ENCODE results near the gene PIK3R4. TPM values are rescaled to one million over a fixed set of nuclear protein-coding genes. Genes with fewer than 3 reads are reported as not detected.

Gene PIK3R4
- total RNA-seq, 1 donor from 2014 or later, result 21.9 TPM

DNA sequence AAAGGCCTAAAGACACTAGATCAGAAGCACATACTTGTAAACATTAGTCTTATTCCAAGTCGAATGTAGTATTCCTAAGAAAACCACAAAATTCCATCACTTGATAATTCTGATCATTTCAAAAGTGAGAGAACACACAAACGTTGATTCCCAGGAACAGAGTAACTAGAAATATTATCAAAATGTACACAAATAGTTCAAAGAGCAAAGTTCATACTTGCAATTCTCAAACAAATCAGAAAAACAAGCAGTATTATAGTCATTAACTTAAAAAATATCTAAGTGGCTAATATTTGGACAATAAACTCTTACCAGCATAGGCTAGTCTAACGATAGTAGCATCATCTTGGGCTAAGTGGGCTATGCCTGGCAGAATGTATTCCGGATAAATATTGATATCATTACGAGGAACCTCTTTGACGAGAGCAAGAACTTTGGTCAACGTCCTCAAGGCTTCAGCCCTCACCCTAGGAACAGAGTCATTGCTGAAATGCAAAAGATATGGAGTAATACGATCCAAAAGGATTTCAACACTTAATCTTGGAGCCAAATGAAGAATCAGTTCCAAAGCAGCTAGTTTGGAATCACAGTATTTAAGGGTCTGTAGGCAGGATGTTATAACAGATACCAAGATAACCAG, 13.3 kb downstream of the PIK3R4 start:
- DNase-seq (ENCODE audit: extremely low spot score, unreplicated experiment), result no peak
- TF ChIP-seq, protein P1, sequence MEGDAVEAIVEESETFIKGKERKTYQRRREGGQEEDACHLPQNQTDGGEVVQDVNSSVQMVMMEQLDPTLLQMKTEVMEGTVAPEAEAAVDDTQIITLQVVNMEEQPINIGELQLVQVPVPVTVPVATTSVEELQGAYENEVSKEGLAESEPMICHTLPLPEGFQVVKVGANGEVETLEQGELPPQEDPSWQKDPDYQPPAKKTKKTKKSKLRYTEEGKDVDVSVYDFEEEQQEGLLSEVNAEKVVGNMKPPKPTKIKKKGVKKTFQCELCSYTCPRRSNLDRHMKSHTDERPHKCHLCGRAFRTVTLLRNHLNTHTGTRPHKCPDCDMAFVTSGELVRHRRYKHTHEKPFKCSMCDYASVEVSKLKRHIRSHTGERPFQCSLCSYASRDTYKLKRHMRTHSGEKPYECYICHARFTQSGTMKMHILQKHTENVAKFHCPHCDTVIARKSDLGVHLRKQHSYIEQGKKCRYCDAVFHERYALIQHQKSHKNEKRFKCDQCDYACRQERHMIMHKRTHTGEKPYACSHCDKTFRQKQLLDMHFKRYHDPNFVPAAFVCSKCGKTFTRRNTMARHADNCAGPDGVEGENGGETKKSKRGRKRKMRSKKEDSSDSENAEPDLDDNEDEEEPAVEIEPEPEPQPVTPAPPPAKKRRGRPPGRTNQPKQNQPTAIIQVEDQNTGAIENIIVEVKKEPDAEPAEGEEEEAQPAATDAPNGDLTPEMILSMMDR (IDR thresholded peaks at IDR 0.05), result no peak
- no peaks in the 10 kb centered on the region for H3K27me3 Mint-ChIP-seq (ENCODE audit: unreplicated experiment)
- no peak overlapping the region for H3K27ac Mint-ChIP-seq (ENCODE audit: unreplicated experiment)
- no peaks in the 10 kb centered on the region for H3K4me1 Mint-ChIP-seq (ENCODE audit: unreplicated experiment)
- H3K4me3 Mint-ChIP-seq (ENCODE audit: unreplicated experiment), result no peak overlapping the region
- H3K36me3 Mint-ChIP-seq (ENCODE audit: unreplicated experiment), result peaks cover 14% of the 10 kb centered on the region
- H3K9me3 Mint-ChIP-seq (ENCODE audit: unreplicated experiment), result no peaks in the 10 kb centered on the region

DNA sequence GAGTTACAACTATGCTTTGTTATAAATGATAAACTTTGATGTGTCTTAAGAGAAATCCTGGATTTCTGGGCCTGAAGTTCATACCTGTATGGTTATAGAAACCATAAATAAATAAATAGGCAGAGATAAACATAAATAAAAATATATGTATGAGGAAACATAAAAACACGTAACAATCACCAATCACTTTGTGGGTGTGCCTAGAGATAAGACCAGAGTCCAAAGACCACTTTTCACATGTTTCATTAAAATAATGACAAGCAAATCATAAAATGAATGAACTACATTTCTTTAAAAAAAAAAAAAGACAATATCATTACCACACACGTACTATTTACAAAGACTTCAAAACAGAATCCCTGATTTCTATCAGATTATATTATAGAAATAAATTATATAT, 14.1 kb downstream of the PIK3R4 start:
- DNase-seq (ENCODE audit: extremely low spot score, unreplicated experiment), result no peak
- TF ChIP-seq, protein P1 (IDR thresholded peaks at IDR 0.05), result no peak
- H3K4me1 Mint-ChIP-seq (ENCODE audit: unreplicated experiment), result peaks cover under 1% of the 10 kb centered on the region
- no peak overlapping the region for H3K27ac Mint-ChIP-seq (ENCODE audit: unreplicated experiment)
- no peaks in the 10 kb centered on the region for H3K27me3 Mint-ChIP-seq (ENCODE audit: unreplicated experiment)
- peaks cover 14% of the 10 kb centered on the region for H3K36me3 Mint-ChIP-seq (ENCODE audit: unreplicated experiment)
- no peaks in the 10 kb centered on the region for H3K9me3 Mint-ChIP-seq (ENCODE audit: unreplicated experiment)
- no peak overlapping the region for H3K4me3 Mint-ChIP-seq (ENCODE audit: unreplicated experiment)

DNA sequence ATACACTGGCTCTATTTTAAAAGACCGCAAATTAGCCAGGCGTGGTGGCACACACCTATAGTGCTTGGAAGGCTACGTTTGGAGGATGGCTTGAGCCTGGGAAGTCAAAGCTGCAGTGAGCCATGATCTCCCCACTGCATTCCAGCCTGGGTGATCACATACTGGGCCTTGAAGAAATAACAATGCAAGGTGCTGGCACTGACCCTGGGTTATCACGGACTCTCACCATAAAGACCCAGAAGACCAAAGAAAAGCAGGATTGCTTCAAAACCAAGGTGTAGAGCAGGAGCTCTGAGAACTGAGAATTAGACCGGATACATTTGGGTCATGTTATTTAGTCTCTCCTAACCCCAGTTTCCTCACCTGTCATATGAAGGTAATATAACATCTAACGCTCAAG, 14.8 kb downstream of the PIK3R4 start:
- peaks cover 2% of the 10 kb centered on the region for H3K4me1 Mint-ChIP-seq (ENCODE audit: unreplicated experiment)
- DNase-seq (ENCODE audit: extremely low spot score, unreplicated experiment), result no peak
- H3K4me3 Mint-ChIP-seq (ENCODE audit: unreplicated experiment), result no peak overlapping the region
- peaks cover 11% of the 10 kb centered on the region for H3K36me3 Mint-ChIP-seq (ENCODE audit: unreplicated experiment)
- H3K27me3 Mint-ChIP-seq (ENCODE audit: unreplicated experiment), result no peaks in the 10 kb centered on the region
- TF ChIP-seq, protein P1 (IDR thresholded peaks at IDR 0.05), result no peak
- no peak overlapping the region for H3K27ac Mint-ChIP-seq (ENCODE audit: unreplicated experiment)
- H3K9me3 Mint-ChIP-seq (ENCODE audit: unreplicated experiment), result no peaks in the 10 kb centered on the region

DNA sequence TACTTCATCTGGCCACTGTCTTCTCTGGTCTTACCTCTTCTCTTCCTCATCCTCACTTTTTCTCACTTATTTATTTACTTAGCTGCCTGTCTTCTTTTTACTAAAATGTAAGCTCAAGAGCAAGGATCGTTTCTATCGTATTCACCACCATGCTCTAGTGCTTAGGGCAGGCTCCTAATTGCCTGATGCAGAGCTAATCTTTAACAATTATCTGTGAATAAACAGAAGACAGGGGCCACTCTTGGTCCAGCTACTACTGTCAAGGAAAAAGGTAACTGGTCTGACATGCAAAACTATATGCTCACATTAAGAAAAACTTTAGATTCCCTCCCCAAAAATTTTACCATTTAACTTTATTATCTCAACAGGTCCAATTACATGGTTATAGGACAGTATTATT, 17.5 kb downstream of the PIK3R4 start:
- H3K9me3 Mint-ChIP-seq (ENCODE audit: unreplicated experiment), result no peaks in the 10 kb centered on the region
- peaks cover 11% of the 10 kb centered on the region for H3K36me3 Mint-ChIP-seq (ENCODE audit: unreplicated experiment)
- H3K27ac Mint-ChIP-seq (ENCODE audit: unreplicated experiment), result no peak overlapping the region
- H3K27me3 Mint-ChIP-seq (ENCODE audit: unreplicated experiment), result no peaks in the 10 kb centered on the region
- H3K4me3 Mint-ChIP-seq (ENCODE audit: unreplicated experiment), result no peak overlapping the region
- DNase-seq (ENCODE audit: extremely low spot score, unreplicated experiment), result no peak
- TF ChIP-seq, protein P1 (IDR thresholded peaks at IDR 0.05), result no peak
- H3K4me1 Mint-ChIP-seq (ENCODE audit: unreplicated experiment), result peaks cover 6% of the 10 kb centered on the region

DNA sequence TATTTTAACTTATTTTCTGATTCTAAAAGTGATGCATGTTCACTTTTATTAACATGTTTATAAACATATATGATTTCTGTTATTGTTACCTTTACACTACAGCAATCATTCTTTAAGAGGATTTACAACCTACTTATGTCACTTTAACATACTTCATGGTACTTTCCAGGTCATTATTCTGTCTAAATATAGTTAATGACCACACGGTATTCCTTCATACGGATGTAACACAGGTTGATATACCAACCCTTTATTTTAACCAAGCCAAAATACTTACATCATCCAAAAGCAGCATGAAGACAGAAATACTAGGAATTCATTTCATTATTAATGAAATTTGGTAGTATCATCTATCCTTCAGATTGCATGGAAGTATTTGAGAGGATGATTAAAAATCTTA, 18.6 kb downstream of the PIK3R4 start:
- Mint-ChIP-seq H3K27ac (ENCODE audit: unreplicated experiment) (no peak overlapping the region), H3K4me1 (ENCODE audit: unreplicated experiment) (peaks cover 6% of the 10 kb centered on the region)

More for the DNA sequence above, 18.6 kb downstream of the PIK3R4 start:
- no peak overlapping the region for H3K4me3 Mint-ChIP-seq (ENCODE audit: unreplicated experiment)
- H3K27me3 Mint-ChIP-seq (ENCODE audit: unreplicated experiment), result no peaks in the 10 kb centered on the region
- H3K9me3 Mint-ChIP-seq (ENCODE audit: unreplicated experiment), result no peaks in the 10 kb centered on the region
- peaks cover 15% of the 10 kb centered on the region for H3K36me3 Mint-ChIP-seq (ENCODE audit: unreplicated experiment)
- TF ChIP-seq, protein P1 (IDR thresholded peaks at IDR 0.05), result no peak
- no peak for DNase-seq (ENCODE audit: extremely low spot score, unreplicated experiment)

Data from osteocyte (in vitro differentiated cells).